Calu3 (cell line): Measurements from ENCODE around the gene NOLC1. TPM values are rescaled to one million over a fixed set of nuclear protein-coding genes. Genes with fewer than 3 reads are reported as not detected.

Source experiments
- BruUV-seq: library from RNA; stranded (reverse); fragments of 400-500 nt; replicated peaks from 2 replicates; lab custom pipeline; 2021; lab: Mats Ljungman, UMichigan
- CTCF ChIA-PET: fragments of 300-600 bp; sonication (Branson Sonifier 250); formaldehyde crosslinking; loops from one replicate; lab custom pipeline; 2022; ENCODE audit warnings: antibody characterized with exemption; lab: Charles Lee
- DNase-seq: peaks from one replicate; pipeline ENCODE4 v3.0.0; 2022
- H3K27ac Mint-ChIP-seq: one replicate; pipeline ENCODE4 v1.8.0; 2022; ENCODE audit warnings: mixed read lengths; ENCODE audit not compliant: unreplicated experiment
- H3K27me3 Mint-ChIP-seq: one replicate; pipeline ENCODE4 v1.8.0; 2022; ENCODE audit warnings: mixed read lengths; ENCODE audit not compliant: unreplicated experiment
- H3K36me3 Mint-ChIP-seq: one replicate; pipeline ENCODE4 v1.8.0; 2022; ENCODE audit warnings: mild to moderate bottlenecking, moderate library complexity, mixed read lengths; ENCODE audit not compliant: insufficient read depth, unreplicated experiment
- H3K4me1 Mint-ChIP-seq: one replicate; pipeline ENCODE4 v1.8.0; 2022; ENCODE audit warnings: mild to moderate bottlenecking, low read depth, mixed read lengths; ENCODE audit not compliant: unreplicated experiment
- H3K4me3 Mint-ChIP-seq: one replicate; pipeline ENCODE4 v1.8.0; 2022; ENCODE audit warnings: mild to moderate bottlenecking, low read depth, moderate library complexity, mixed read lengths; ENCODE audit not compliant: unreplicated experiment
- H3K9me3 Mint-ChIP-seq: one replicate; pipeline ENCODE4 v1.8.0; 2022; ENCODE audit warnings: low read depth, mixed read lengths; ENCODE audit not compliant: unreplicated experiment
- CTCF ChIP-seq: fragments of 200-600 bp; IDR thresholded peaks from one replicate; pipeline ENCODE4 v1.8.0; 2022; ENCODE audit warnings: antibody characterized with exemption; ENCODE audit not compliant: unreplicated experiment
- intact Hi-C: fragments of 100-400 bp; cut with micrococcal nuclease; formaldehyde crosslinking; loops from one replicate; pipeline ENCODE4 v1.10.0; 2022; ENCODE audit not compliant: unreplicated experiment
- total RNA-seq: library from RNA; stranded (reverse); gene quantifications from 2 replicates; pipeline ENCODE4 v1.2.3, GENCODE V29; 2022

NOLC1 gene
- total RNA-seq, 1 experiment from 2014 or later = 78.4 TPM

DNA sequence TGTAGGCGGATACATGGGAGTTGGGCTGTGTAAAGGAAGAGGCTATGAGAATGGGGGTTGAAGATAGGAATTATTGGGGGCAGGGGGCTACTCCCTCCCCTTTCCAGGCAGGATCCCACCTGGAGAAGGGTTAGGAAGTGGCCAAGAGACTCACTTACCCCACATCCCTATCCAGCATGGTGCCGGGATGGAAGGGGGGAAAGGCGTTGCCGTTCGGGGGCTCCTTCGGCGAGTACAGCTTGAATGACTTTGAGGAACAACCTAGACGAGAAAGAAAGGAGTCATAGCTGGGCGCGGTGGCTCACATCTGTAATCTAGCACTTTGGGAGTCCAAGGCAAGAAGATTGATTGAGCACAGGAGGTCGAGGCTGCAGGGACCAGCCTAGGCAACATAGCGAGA, 40.9 kb upstream of the NOLC1 start:
- Mint-ChIP-seq H3K27me3 (no peaks in the 10 kb centered on the region), H3K27ac (no peak overlapping the region), H3K9me3 (no peaks in the 10 kb centered on the region), H3K36me3 (peaks cover 16% of the 10 kb centered on the region), H3K4me1 (peaks cover 19% of the 10 kb centered on the region), H3K4me3 (no peak overlapping the region)
- intact Hi-C loops = no loop called here
- CTCF ChIA-PET = no interaction called here
- TF ChIP-seq CTCF = no peak
- DNase-seq = no peak
- BruUV-seq = no TSS peak

- Mint-ChIP-seq H3K36me3 (peaks cover 16% of the 10 kb centered on the region), H3K4me1 (peaks cover 29% of the 10 kb centered on the region), H3K27me3 (no peaks in the 10 kb centered on the region), H3K27ac (no peak overlapping the region), H3K4me3 (no peak overlapping the region), H3K9me3 (no peaks in the 10 kb centered on the region)
- CTCF ChIA-PET = interaction anchor here (0.6 kb wide), 2 partner anchors 17 to 605 kb away, joined by 4 read pairs; no protein-coding TSS in a partner anchor
- no peak for TF ChIP-seq CTCF
- no TSS peak for BruUV-seq
- DNase-seq = no peak
- intact Hi-C loops = no loop called here
Observed at GRCh38 chr10:102112210-102112817, 39.9 kb upstream of the NOLC1 start.

DNA sequence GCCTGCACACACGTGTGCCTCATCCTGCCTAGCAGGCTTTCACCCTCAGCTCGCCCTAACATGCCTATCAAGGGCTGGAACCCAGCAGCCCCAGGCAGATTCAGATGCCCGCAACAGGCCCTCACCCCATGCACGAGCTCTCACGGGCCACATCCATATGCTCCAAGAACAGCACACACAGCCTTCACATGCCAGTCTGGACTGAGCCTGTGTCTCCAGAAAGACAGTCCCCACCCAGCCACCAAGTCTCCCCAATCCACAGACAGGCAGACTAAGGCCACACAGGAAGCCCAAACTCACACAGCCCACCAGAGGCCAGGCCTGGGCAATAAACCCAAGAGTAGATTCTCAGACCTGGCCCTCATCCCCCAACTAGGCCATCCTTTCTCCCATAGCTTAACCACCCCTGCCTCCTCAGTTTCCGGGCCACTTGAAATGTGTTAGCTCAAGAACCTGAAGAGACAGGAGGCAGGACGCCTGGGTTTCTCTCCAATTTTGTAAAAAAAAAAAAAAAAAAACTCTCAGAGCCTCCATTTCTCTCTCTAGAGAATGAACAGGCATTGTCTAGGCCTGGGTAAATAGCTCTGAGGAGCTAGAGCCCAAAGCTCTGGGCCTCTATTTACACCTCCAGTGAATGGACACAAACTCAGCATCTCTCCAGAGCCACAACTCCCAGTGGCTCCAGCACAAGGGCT, 38.8 kb upstream of the NOLC1 start:
- Mint-ChIP-seq H3K4me3 (peak overlapping the region; percentile 85), H3K4me1 (peaks cover 39% of the 10 kb centered on the region)

More for the DNA sequence above, 38.8 kb upstream of the NOLC1 start:
- no peak for TF ChIP-seq CTCF
- no peaks in the 10 kb centered on the region for H3K27me3 Mint-ChIP-seq
- no peak for DNase-seq
- CTCF ChIA-PET = interaction anchor here (0.7 kb wide), 3 partner anchors 19 to 380 kb away, joined by 3 to 5 read pairs (median 4); partner anchors contain the start of gene PPRC1
- no peak overlapping the region for H3K27ac Mint-ChIP-seq
- BruUV-seq = TSS peak; percentile 36
- H3K36me3 Mint-ChIP-seq = peaks cover 16% of the 10 kb centered on the region
- no peaks in the 10 kb centered on the region for H3K9me3 Mint-ChIP-seq
- intact Hi-C loops = no loop called here
